ENCODE measurements around the gene TERT. TPM values are rescaled to one million over a fixed set of nuclear protein-coding genes. Genes with fewer than 3 reads are reported as not detected.

The TERT gene
- total RNA-seq, 1 donor from 2014 or later = not detected

DNA sequence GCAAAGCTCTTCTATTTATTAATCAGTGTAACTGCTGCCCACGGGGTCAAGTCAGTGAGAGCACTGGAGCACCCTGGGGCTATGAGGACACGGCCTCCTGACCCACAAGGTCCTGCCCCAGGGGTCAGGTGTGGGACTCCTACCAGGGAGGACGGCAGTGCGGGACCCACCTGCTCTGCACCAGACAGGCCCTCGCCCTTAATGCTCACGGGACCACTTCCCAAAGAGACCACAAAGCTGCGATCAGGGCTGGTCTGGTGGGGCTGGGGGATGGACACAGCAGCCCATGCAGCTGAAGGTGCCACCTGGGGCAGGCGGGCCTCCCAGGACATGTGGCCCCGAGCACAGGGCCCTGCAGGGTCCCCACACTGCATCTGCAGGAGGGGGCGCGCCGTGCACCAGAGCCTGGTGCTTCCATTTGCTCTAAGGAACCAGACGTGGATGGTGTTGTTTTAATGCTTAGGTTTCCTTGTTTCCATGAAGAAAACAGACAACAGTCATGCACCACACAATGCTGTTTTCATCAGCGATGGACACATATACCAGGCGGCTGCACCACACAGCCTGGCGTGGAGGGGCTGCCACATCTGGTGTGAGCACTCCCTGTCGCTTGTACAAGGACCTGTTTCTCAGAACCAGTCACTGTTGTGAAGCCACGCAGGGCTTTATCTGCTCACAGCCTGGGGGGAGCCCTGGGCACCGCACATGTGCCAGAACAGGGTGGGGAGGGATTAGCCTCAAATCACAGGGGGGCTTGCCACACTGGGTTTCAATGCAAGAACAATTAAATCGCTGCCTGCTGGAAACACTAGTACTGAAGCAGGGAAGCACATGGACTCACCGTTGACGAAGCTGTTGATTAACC lies 27.4 kb upstream of the TERT start:
- ATAC-seq (no peak), DNase-seq (ENCODE audit: missing footprints) (no peak)
- intact Hi-C loops (cut with DNase I) = no loop called here

DNA sequence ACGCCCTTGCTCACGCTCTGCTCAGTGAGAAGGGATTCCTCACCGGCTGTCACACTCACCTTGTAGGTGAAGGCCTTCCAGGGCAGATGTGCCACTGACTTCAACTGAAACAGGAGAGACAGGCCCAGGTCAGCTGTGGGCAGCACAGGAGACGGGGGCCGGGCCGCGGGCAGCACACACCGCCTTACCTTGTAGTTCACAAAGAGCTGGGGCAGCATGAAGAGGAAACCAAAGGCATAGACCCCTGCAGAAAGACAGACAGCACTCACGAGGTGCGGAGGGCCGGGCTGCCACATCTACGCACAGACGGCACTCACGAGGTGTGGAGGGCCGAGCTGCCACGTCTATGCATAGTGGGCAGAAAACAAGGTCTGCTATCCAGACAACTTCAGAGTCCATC lies 26.7 kb upstream of the TERT start:
- intact Hi-C loops (cut with DNase I) = no loop called here
- ATAC-seq = no peak
- no peak for DNase-seq (ENCODE audit: missing footprints)

DNA sequence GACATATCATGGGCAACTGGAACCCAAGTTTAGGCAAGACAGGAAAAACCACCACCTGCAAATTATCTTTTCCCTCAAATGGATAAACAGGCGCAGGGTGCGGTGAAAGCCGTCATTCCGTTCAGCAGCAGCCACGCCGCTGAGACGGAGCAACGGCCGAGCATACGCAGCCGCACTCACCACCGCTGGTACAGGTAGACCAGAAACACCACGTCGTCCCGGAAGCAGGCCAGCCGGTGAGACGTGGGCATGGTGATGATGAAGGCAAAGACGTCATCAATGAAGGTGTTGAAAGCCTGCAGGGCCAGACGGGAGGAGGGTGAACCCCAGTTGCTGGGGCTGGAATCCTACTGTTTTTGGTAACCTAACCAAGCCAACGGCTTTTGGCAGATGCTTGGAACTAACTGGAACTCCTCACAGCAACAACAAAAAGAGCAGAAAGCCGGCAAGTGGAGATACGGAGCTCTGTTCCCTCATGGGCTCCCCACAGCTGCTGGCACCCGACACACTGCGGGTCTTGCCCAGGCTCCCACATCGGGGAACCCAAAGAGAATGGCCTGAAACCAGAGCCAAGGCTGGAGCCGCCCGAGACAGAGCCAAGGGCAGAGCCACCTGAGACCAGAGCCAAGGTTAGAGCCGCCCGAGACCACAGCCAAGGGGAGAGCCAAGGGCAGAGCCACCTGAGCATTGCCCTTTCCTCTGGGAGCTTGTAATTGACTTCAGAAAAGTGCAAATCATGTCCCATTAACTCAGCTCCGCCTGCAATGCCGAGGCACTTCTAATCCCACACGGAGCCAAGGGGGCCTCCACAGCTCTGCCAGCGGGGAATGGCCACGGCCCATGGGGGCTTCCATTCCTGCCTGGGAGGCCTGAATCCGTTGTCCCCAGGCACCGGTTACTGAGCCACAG lies 25.8 kb upstream of the TERT start:
- ATAC-seq (no peak), DNase-seq (ENCODE audit: missing footprints) (no peak)
- intact Hi-C loops (cut with DNase I) = no loop called here

DNA sequence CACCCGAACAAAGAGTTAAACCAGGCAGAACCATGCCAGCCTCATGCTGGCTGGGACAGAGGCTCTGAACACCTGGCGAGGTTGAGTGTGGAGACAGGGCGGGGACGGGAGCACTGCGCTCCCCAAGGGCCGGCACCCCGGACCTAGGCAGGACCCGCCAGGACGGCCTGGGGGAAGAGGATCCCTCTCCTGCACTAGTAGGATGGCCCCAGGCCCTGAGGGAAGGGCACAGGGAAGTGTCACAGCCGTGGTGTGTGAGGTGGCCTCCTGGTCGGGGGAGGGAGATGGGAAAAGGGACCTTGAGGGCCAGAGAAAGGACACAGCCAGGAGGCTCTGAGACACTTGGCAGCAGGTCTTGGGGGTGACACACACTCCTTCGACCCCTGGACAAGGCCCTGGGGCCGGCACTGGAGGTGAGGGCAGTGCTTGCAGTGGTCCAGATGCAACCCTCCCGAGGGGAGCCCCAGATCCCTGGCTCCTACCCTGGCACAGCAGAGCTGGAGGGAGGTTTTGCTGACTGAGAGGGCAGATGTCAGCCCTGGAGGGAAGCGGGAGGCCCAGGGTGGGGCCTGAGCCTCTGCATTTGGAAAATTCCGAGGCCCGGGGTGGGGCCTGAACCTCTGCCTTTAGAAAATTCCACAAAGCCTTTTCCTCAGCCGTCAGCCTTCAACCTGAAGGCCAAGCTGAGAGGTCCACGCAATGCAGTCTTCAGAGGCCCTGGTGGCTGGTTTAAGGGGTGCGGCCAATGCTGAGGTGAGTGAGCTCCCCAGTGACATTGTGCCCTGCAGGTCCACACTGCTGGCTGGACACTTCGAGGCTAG lies 24.8 kb upstream of the TERT start:
- DNase-seq (ENCODE audit: missing footprints) = no peak
- intact Hi-C loops (cut with DNase I) = no loop called here
- ATAC-seq = no peak

DNA sequence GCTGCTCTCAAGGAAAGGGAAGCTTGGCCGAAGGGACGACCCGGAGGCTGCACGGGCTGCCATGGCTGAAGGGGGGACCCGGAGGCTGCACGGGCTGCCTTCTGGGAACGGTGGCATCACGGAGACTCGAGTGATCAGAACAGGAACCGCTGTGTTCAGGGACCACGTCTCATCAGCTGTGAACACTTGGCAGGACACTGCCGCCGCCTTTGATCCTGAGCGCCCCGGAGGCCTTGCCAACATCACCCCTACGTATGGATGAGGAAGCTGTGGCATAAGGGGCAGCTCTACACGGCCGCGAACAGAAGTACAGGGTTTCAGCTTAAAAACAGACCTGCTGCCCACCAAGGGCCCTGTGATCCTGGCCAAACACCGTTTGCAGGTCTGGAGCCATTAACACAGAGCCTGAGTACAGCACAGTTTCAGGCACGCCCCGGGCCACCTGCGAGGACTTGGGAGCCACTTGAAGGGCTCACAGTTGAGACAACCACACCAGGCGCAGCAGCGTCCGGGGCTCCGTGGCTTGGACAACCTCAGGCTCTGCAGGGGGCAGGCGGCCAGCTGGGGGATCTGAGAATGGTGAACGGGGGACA lies 23.9 kb upstream of the TERT start:
- intact Hi-C loops (cut with DNase I) = no loop called here
- DNase-seq (ENCODE audit: missing footprints) (no peak), ATAC-seq (no peak)

DNA sequence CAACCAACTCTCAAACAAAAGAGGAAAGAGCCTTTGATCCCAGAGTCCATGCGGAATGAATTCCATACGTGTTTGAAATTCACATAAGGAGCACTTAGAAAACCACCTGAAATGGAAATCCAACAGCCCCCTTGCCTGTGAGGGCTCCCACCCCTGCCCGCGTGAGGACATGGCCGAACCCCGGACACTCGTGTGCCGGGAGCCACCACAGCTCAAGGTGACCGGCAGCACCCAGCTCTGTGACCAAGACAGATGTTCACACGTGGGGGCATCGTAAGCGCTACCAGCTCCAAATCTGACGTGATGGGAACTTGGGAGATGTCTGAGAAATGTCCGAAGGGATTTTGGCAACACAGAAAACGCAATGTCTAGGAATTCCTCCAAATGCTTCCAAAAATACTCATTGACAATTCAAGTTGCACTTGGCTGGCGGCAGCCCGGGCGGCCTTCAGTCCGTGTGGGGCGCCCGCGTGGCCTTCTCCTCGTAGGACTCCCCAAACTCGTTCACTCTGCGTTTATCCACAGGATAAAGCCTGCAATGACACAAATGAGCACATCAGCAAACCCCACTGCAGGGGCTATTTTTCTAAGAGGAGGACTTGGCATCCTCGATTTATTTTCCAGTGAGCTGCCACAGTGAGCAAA lies 23.2 kb upstream of the TERT start:
- intact Hi-C loops (cut with DNase I) = no loop called here
- DNase-seq (ENCODE audit: missing footprints) (no peak), ATAC-seq (no peak)

DNA sequence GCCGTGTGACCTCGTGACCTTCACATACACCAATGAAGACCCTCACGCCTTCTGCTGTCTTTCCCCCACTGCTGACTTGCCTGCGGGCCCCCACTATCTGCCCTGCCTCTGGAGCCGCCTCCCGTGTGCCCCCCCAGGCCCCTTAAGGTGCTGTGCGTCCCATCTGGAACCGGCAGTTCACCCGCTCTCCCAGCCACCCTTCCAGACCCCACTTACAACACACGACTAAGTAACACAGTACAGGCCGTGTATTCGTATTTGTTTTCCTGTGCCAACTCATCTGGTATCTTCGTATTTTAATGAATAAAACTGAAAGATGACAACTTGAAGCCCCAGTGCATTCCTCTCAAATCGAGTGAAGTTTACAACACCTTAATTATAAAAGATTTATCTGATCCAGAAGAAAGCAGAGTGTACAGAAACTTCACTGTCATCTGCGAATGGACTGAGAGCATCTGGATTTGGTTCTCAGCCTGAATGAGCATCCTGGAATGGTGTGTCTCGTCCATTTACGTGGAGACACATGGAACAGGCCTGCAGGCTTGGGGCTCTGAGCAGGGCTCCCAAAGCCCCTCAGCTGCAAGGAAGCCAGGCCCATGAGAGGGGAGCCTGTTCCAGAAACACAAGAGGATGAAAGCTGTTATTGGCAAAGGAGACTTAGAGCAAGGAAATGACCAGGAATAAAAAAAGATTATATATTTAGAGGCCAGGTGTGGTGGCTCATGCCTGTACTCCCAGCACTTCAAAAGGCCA lies 21.9 kb upstream of the TERT start:
- peak; percentile 7 for ATAC-seq
- DNase-seq (ENCODE audit: missing footprints) = no peak
- intact Hi-C loops (cut with DNase I) = no loop called here

DNA sequence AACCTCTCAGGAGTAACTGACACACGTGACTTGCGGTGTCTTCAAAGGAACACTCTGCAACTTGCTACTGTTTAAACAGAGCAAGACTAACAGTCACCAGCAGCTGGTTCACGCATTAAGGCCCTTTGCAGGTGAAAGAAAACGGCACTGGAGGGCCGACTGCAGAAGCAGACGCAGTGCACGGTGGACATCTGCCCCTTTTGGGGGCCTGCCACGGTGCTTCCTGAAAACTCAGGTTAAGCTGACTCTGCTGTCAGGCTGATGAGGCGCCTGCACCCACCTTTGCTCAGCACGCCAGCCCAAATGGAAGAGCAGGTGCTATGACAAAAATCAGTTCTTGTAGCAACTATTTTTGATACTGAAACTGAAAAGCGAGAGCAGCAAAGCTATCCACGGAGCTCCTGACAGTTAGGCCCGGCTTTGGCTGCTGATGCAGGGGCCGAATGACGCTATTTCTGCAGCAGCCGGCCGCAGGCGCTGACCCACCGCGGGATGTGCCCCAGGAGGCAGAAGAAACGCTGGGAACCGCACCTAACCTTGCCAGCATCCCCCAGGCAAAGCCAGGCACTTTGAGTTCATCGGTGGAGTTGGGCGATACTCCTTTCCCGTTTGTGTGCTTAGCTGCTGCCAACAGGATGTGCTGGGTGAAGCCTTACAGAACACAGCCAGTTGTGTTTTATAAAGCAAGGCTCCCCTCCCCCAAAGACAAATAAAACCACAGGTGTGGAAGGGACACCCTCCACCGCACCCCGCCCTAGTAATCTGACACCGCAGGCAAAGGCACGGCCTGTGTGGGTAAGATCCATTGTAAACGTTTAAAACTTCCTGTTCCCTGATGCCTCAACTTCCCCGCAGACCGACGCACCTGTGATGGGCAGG lies 21.1 kb upstream of the TERT start:
- no peak for DNase-seq (ENCODE audit: missing footprints)
- peak; percentile 9 for ATAC-seq
- intact Hi-C loops (cut with DNase I) = no loop called here

DNA sequence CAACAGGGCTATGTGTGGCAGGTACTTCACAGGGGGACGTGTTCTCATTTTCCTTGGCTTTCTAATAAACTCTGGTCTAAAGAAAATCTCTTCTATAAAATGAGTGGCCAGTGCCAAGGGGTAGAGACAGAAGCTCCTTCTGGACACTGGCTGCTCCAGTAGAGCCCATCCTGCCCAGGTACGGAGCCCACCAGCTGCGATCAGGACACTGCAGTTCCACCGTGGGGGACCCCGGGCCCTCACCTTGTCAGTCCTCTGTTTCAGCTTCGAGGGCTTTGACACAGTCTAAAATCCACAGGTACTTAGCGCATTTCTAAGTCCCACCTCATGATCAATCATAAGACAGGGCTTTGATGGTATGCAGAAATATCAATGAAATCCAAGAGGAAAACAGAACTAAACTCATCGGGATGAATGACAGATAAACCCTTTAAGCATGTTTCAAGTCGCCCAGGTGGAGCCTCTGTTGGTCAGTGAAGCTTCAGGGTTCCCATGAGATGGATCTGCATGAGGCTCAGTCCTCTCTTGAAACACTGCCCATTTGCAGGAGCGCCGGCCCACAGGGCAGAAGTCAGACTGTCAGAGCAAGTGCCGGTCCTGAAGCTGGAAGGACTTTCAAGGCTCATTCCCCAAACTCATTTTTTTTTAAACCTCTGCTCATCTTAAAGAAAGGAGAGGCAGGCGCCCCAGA lies 20.3 kb upstream of the TERT start:
- intact Hi-C loops (cut with DNase I) = no loop called here
- DNase-seq (ENCODE audit: missing footprints) = no peak
- no peak for ATAC-seq

DNA sequence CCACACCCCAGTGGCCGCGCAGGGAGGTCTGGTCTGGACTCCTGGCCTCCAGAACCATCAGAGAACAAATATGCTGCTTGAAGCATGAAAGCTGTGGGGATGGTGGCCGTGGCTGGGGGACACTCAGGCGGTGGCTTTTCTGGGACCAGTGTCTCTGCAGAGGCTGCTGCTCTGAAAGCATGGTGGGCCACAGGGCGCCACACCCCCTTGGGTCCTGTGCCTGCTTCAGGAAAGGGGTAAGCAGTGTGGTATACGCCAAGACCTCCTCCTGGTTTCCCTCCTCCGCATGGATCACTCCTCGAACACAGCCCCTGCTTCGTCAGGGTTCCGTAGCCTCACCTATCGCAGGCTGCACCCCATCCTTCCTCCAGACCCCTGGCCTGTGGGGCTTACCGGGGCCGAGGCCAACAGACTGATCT lies 19.7 kb upstream of the TERT start:
- intact Hi-C loops (cut with DNase I) = no loop called here
- DNase-seq (ENCODE audit: missing footprints) (no peak), ATAC-seq (no peak)

DNA sequence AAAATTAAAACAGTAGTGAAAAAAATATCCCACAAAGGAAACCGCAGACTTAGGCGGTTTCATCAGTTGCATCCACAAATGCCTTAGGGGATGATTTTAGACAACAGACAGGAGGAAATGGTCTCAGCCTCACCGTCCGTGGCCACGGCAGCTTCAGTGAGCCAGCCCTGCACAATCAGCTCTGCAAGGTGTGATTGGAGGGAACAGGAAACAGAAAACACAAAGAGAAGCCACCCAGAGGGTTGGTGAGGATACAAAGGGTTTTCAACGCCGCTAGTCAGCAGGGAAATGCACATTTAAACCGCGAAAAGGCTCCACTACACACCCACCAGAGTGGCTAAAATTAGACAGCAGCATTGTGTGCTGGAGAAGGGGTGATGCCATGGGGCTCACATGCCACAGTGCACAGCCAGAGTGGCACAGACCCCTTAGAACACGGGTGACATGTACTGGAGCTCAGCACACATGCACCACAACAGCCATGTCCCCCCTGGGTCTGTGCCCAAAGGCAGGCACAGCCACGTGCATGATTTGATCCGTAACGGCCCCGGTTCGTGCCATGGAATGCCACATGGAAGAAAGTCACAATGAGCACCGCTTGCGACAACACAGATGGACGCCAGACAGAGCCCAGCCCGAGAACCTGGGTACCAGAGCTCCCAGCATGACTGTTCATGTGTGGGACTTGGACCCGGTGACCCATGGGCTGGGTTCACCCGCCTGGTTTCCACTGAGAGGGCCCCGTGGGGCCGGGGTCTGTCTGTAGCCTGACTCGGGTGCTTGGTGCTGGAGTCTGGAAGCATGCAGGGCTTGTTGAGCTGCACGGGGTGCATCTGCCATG lies 18.3 kb upstream of the TERT start:
- no peak for ATAC-seq
- DNase-seq (ENCODE audit: missing footprints) = no peak
- intact Hi-C loops (cut with DNase I) = no loop called here

DNA sequence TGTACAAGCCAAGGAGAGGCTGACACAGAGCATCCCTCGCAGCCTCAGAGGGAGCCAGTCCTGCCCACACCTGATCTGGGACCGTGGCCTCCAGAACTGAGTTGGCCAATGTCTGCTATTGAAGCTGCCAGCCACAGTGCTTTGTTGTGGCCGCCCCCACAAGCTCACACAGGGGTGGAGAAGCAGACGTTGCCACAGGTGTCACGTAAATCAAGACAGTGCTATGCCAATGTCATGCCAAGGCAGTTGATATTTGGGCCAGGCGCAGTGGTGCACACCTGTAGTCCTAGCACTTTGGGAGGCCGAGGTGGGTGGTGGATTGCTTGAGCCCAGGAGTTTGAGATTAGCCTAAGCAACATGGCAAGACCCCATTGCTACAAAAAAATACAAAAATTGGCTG lies 17.3 kb upstream of the TERT start:
- intact Hi-C loops (cut with DNase I) = no loop called here
- ATAC-seq (no peak), DNase-seq (ENCODE audit: missing footprints) (no peak)

DNA sequence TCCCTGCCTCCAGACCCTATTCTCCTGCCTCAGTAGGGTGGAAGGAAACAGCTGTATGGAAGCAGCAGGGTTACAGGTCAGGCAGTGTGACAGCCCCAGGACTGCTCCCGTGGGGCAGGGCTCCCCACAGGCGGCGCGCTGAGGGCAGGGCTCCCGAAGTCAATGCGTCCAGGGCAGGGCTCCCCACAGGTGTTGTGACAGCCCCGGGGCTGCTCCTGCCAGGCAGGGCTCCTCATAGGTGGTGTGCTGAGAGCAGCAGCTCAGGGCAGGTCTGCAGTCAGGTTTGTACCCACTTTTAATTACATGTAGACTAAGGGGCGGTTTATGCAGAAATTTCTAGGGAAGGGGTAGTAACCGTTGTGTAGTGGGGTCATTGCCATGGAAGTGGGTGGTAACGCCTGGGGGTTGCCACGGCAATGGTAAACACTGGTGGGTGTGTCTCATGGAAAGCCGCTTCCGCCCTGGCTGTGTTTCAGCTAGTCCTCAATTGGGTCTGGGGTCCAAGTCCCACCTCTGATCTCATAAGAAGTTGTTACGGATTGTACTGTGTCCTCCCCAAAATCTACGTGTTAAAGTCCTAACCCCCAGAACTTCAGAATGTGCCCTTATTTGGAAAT lies 16.7 kb upstream of the TERT start:
- intact Hi-C loops (cut with DNase I) = no loop called here
- ATAC-seq (no peak), DNase-seq (ENCODE audit: missing footprints) (no peak)

DNA sequence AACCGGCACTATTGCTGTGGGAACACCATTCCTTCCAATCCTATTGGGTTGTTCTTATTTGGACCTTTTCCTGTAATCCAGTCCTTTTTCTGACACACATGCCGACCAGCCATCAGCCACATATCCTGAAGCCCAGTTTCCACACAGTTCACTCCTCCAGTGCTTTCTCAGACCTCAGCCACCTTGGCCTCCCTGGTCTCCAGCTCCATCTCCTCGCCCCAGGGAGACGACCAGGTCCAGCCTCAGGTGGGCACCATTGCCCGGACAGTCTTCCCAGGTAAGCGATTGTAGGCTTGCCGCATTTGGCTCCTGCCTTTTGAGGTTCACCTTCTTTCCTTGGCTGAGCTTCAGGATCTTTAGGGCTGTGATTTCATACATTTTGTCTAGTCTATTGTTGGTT lies 15.2 kb upstream of the TERT start:
- DNase-seq (ENCODE audit: missing footprints) (no peak), ATAC-seq (no peak)
- intact Hi-C loops (cut with DNase I) = no loop called here

DNA sequence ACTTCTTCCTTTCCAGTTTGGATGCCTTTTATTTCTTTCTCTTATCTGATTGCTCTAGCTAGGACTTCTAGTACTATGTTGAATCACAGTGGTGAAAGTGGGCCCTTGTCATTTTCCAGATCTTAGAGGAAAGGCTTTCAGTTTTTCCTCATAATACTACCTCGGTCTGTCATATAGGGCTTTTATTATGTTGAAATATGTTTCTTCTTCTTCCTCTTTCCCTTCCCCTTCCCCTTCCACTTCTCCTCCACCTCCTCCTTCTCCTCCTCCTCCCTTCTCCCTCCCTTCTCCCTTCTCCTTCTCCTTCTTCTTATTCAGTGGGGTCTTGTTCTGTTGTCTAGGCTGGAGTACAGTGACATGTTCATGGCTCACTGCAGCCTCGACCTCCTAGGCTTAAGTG lies 9.2 kb upstream of the TERT start:
- no peak for DNase-seq (ENCODE audit: missing footprints)
- no peak for ATAC-seq
- intact Hi-C loops (cut with DNase I) = no loop called here

All from Right ventricle myocardium inferior (tissue), 1 donor.